ENCODE data around the gene AXDND1. TPM values are rescaled to one million over a fixed set of nuclear protein-coding genes. Genes with fewer than 3 reads are reported as not detected.
"Not testable (repeated sequence)": the region's sequence is repeated elsewhere in the genome, so short reads cannot be mapped to it uniquely, and the experiment has no call there.

AXDND1 gene
- total and polyA plus RNA-seq, 2 experiments from 2014 or later, result not detected

DNA sequence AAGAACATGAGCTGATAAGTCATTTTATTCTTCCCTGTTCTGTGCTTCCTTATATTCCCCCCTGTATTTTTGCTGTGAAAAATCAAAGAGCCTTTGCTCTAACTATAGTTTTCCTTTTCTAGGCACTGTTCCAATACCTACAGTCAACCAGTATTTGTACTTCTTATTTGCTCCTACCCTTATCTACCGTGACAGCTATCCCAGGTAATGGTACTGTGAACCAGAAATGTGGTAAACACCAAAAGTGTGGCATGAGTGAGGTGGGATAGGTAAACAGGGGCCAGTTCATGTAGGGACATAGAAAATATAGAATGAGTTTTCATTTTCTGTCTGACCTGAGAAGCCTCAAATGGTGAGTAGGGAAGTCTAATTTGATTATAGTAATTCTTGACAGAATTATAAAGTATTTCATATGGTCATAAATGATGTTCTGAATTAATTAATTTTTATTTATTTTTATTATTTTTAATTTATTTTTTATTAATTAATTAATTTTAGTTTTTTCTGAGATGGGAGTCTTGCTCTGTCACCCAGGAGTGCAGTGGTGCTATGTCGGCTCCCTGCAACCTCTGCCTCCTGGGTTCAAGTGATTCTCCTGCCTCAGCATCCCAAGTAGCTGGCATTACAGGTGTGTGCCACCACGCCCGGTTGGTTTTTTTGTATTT, 22.9 kb upstream of the AXDND1 start:
- H3K9ac ChIP-seq, result no peak overlapping the region
- TF ChIP-seq EZH2 (IDR thresholded peaks at IDR 0.05; ENCODE audit: insufficient read depth, poor library complexity, severe bottlenecking) (no peak), EZH2phosphoT487 (IDR thresholded peaks at IDR 0.05; ENCODE audit: insufficient read depth, low read depth) (no peak)
- no peaks in the 10 kb centered on the region for H4K20me1 ChIP-seq (ENCODE audit: insufficient read depth)
- H3K27ac ChIP-seq, result no peak overlapping the region
- DNase-seq, result no peak
- no peaks in the 10 kb centered on the region for H3K79me2 ChIP-seq (ENCODE audit: insufficient read depth)
- no peaks in the 10 kb centered on the region for H3K9me2 ChIP-seq (ENCODE audit: insufficient read depth)
- H3K4me3 ChIP-seq, result no peak overlapping the region
- no peak overlapping the region for H2AFZ ChIP-seq
- H3K27me3 ChIP-seq (replicated peaks; ENCODE audit: insufficient read depth), result no peaks in the 10 kb centered on the region
- no peaks in the 10 kb centered on the region for H3K9me3 ChIP-seq (ENCODE audit: low read depth)
- no peaks in the 10 kb centered on the region for H3K4me1 ChIP-seq (ENCODE audit: insufficient read depth)
- WGBS, 2 experiments (ENCODE audit: low coverage in 1 of 2, low lambda C conversion rate in 2 of 2, missing lambda C conversion rate in 2 of 2), result 96 to 97% methylated on average over 4 of the region's 4 CpGs
- H3K4me2 ChIP-seq (ENCODE audit: unreplicated experiment), result no peak overlapping the region
- in situ Hi-C loops (cut with MboI), result loop anchor here (25.0 kb wide), 1 partner anchor 256 kb away; the partner anchor contains the start of gene TOR3A
- H3K36me3 ChIP-seq (ENCODE audit: low read depth), result peaks cover 37% of the 10 kb centered on the region
- no peaks in the 10 kb centered on the region for H3F3A ChIP-seq (ENCODE audit: insufficient read depth)

DNA sequence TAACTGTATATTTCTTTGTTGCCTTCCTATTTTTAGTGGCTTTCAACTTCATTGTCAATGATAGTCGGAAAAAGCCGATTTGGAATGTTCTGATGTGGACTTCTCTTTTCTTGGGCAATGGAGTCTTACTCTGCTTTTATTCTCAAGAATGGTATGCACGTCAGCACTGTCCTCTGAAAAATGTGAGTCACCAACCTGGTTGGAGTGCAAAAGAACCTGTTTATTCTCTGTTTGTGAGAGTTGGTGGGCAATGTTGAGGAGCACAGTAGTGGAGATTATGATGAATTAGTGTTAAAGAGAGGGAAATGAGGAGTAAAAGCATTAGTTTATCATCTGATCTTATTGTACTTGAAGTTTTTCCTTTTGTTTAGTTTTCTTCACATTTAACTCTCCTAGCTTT, 14.5 kb upstream of the AXDND1 start:
- Histone ChIP-seq H3K36me3 (ENCODE audit: low read depth) (peaks cover 39% of the 10 kb centered on the region; the same call in 1 of the 2 replicates), H3K9me3 (ENCODE audit: low read depth) (no peaks in the 10 kb centered on the region), H3F3A (ENCODE audit: insufficient read depth) (peaks cover 13% of the 10 kb centered on the region), H3K27ac (no peak overlapping the region), H3K9me2 (ENCODE audit: insufficient read depth) (no peaks in the 10 kb centered on the region), H3K4me2 (ENCODE audit: unreplicated experiment) (no peak overlapping the region), H3K4me3 (no peak overlapping the region), H3K79me2 (ENCODE audit: insufficient read depth) (no peaks in the 10 kb centered on the region), H4K20me1 (ENCODE audit: insufficient read depth) (no peaks in the 10 kb centered on the region), H3K9ac (no peak overlapping the region), H2AFZ (no peak overlapping the region), H3K27me3 (replicated peaks; ENCODE audit: insufficient read depth) (no peaks in the 10 kb centered on the region), H3K4me1 (ENCODE audit: insufficient read depth) (peaks cover 12% of the 10 kb centered on the region)
- DNase-seq, result peak; percentile 17
- in situ Hi-C loops (cut with MboI), result loop anchor here (25.0 kb wide), 1 partner anchor 814 kb away; no protein-coding TSS in a partner anchor
- WGBS, 2 experiments (ENCODE audit: low coverage in 1 of 2, low lambda C conversion rate in 2 of 2, missing lambda C conversion rate in 2 of 2), result 74 to 77% methylated on average over 3 of the region's 3 CpGs
- TF ChIP-seq EZH2 (IDR thresholded peaks at IDR 0.05; ENCODE audit: insufficient read depth, poor library complexity, severe bottlenecking) (no peak), EZH2phosphoT487 (IDR thresholded peaks at IDR 0.05; ENCODE audit: insufficient read depth, low read depth) (no peak)

- 97 to 98% methylated on average over 2 of the region's 2 CpGs for WGBS, 2 experiments (ENCODE audit: low coverage in 1 of 2, low lambda C conversion rate in 2 of 2, missing lambda C conversion rate in 2 of 2)
- no peak overlapping the region for H3K9ac ChIP-seq
- H2AFZ ChIP-seq, result no peak overlapping the region
- peaks cover 37% of the 10 kb centered on the region; the same call in 1 of the 2 replicates for H3K36me3 ChIP-seq (ENCODE audit: low read depth)
- H3K27ac ChIP-seq, result no peak overlapping the region
- no peak overlapping the region for H3K4me3 ChIP-seq
- no peak for DNase-seq
- H3K9me3 ChIP-seq (ENCODE audit: low read depth), result no peaks in the 10 kb centered on the region
- H3K9me2 ChIP-seq (ENCODE audit: insufficient read depth), result no peaks in the 10 kb centered on the region
- TF ChIP-seq EZH2 (IDR thresholded peaks at IDR 0.05; ENCODE audit: insufficient read depth, poor library complexity, severe bottlenecking), result no peak
- no peak for TF ChIP-seq EZH2phosphoT487 (IDR thresholded peaks at IDR 0.05; ENCODE audit: insufficient read depth, low read depth)
- in situ Hi-C loops (cut with MboI), result loop anchor here (25.0 kb wide), 1 partner anchor 815 kb away; no protein-coding TSS in a partner anchor
- peaks cover 13% of the 10 kb centered on the region for H3F3A ChIP-seq (ENCODE audit: insufficient read depth)
- H3K4me2 ChIP-seq (ENCODE audit: unreplicated experiment), result no peak overlapping the region
- H3K27me3 ChIP-seq (replicated peaks; ENCODE audit: insufficient read depth), result no peaks in the 10 kb centered on the region
- no peaks in the 10 kb centered on the region for H3K79me2 ChIP-seq (ENCODE audit: insufficient read depth)
- no peaks in the 10 kb centered on the region for H4K20me1 ChIP-seq (ENCODE audit: insufficient read depth)
- peaks cover 12% of the 10 kb centered on the region for H3K4me1 ChIP-seq (ENCODE audit: insufficient read depth)
Measured at GRCh38 chr1:179352236-179352635, 13.5 kb upstream of the AXDND1 start.

DNA sequence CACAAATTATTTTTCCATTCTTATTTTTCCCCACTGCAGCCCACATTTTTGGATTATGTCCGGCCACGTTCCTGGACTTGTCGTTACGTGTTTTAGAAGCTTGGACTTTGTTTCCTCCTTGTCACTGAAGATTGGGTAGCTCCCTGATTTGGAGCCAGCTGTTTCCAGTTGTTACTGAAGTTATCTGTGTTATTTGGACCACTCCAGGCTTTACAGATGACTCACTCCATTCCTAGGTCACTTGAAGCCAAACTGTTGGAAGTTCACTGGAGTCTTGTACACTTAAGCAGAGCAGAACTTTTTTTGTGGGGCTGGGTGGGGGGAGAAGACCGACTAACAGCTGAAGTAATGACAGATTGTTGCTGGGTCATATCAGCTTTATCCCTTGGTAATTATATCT, 12.2 kb upstream of the AXDND1 start:
- Histone ChIP-seq H3K27ac (peak overlapping the region; percentile 40), H3K79me2 (ENCODE audit: insufficient read depth) (no peaks in the 10 kb centered on the region), H3K4me3 (no peak overlapping the region; the same call in 1 of the 2 replicates), H2AFZ (peak overlapping the region; percentile 49; the same call in 1 of the 2 replicates), H3K9me3 (ENCODE audit: low read depth) (no peaks in the 10 kb centered on the region), H3K36me3 (ENCODE audit: low read depth) (peaks cover 25% of the 10 kb centered on the region; the same call in 1 of the 2 replicates), H3F3A (ENCODE audit: insufficient read depth) (peaks cover 13% of the 10 kb centered on the region), H4K20me1 (ENCODE audit: insufficient read depth) (no peaks in the 10 kb centered on the region), H3K4me1 (ENCODE audit: insufficient read depth) (peaks cover 12% of the 10 kb centered on the region), H3K9me2 (ENCODE audit: insufficient read depth) (no peaks in the 10 kb centered on the region), H3K9ac (0 out of 2 replicates have a peak overlapping the region, but pooled peaks have one; percentile 14), H3K4me2 (ENCODE audit: unreplicated experiment) (peak overlapping the region; percentile 37), H3K27me3 (replicated peaks; ENCODE audit: insufficient read depth) (no peaks in the 10 kb centered on the region)
- TF ChIP-seq EZH2 (IDR thresholded peaks at IDR 0.05; ENCODE audit: insufficient read depth, poor library complexity, severe bottlenecking), result no peak
- TF ChIP-seq EZH2phosphoT487 (IDR thresholded peaks at IDR 0.05; ENCODE audit: insufficient read depth, low read depth), result no peak
- DNase-seq, result peak; percentile 61
- WGBS, 2 experiments (ENCODE audit: low coverage in 1 of 2, low lambda C conversion rate in 2 of 2, missing lambda C conversion rate in 2 of 2), result 26 to 38% methylated on average over 5 of the region's 5 CpGs
- in situ Hi-C loops (cut with MboI), result loop anchor here (25.0 kb wide), 1 partner anchor 816 kb away; no protein-coding TSS in a partner anchor

DNA sequence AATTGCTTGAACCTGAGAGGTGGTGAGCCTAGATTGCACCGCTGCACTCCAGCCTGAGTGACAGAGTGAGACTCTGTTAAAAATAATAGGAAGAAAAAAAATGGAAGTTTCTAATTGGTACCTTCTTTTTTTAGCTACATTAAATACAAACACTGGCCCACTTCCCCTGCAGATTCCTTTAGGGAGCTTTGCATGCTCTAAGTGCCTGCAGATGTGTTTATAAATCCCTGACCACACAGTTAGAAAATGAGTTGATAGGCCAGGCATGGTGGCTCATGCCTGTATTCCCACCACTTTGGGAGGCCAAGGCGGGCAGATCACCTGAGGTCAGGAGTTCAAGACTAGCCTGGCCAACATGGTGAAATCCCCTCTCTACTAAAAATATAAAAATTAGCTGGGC, 4.1 kb upstream of the AXDND1 start:
- not testable (repeated sequence) for H3K4me3 ChIP-seq; H3K36me3 ChIP-seq (ENCODE audit: low read depth); H3K9me3 ChIP-seq (ENCODE audit: low read depth); H3K9me2 ChIP-seq (ENCODE audit: insufficient read depth); H3K4me1 ChIP-seq (ENCODE audit: insufficient read depth); H3K79me2 ChIP-seq (ENCODE audit: insufficient read depth); DNase-seq; H4K20me1 ChIP-seq (ENCODE audit: insufficient read depth); H3K27me3 ChIP-seq (replicated peaks; ENCODE audit: insufficient read depth); H2AFZ ChIP-seq; H3K4me2 ChIP-seq (ENCODE audit: unreplicated experiment); H3K27ac ChIP-seq; H3F3A ChIP-seq (ENCODE audit: insufficient read depth); H3K9ac ChIP-seq
- WGBS, 2 experiments (ENCODE audit: low coverage in 1 of 2, low lambda C conversion rate in 2 of 2, missing lambda C conversion rate in 2 of 2), result 45 to 50% methylated on average over 2 of the region's 2 CpGs
- in situ Hi-C loops (cut with MboI), result loop anchor here (25.0 kb wide), 1 partner anchor 824 kb away; no protein-coding TSS in a partner anchor

Measured in GM23248 (cell line).